SK-MEL-5 (cell line): ENCODE results near the gene ZNF610. TPM values are rescaled to one million over a fixed set of nuclear protein-coding genes. Genes with fewer than 3 reads are reported as not detected.

Experiments used
- DNase-seq: peaks from one replicate; pipeline ENCODE4 v3.0.0-alpha.2; 2016; ENCODE audit warnings: low read depth, low spot score
- in situ Hi-C: cut with HindIII; loops from 2 replicates; pipeline ENCODE4 v1.10.0; 2016; ENCODE audit warnings: low sequenced_read_pairs, high pct_unique_total_duplicates, low pct_unique_long_range_greater_than_20kb
- small RNA-seq, 2 experiments: library from RNA; depleted of rRNA; stranded (forward); fragments of <200 nt; gene quantifications; one replicate each; pipeline ENCODE3, GENCODE V24; 2014
- total RNA-seq: library from RNA; depleted of rRNA; stranded (reverse); fragments of >200 nt; shearing (Covaris generic); gene quantifications from 2 replicates; pipeline ENCODE4 v1.2.3, GENCODE V29; 2014; rRNA removed

Gene ZNF610
- total RNA-seq, 1 experiment from 2014 or later = 3.2 TPM

GRCh38 chr19:52369559-52370340, 33.7 kb downstream of the ZNF610 start, which contains the start of gene ZNF880:
TSS of gene ZNF880 (plus strand) at chr19:52369923. CDS start at chr19:52369966, 43 bp downstream.
- in situ Hi-C loops = no loop called here
- DNase-seq = peak; percentile 91

GRCh38 chr19:52370341-52370710, 34.3 kb downstream of the ZNF610 start:
- DNase-seq = no peak
- in situ Hi-C loops = no loop called here

GRCh38 chr19:52391135-52391534, 55.1 kb downstream of the ZNF610 start:
- DNase-seq = no peak
- in situ Hi-C loops = no loop called here

- DNase-seq = peak; percentile 90
- in situ Hi-C loops = no loop called here
Observed at GRCh38 chr19:52397310-52398080, 61.5 kb downstream of the ZNF610 start, which contains the start of gene ZNF528. TSS of gene ZNF528 (plus strand) at chr19:52397849. CDS start at chr19:52402014, 4,165 bp downstream.

GRCh38 chr19:52398081-52398441, 62.0 kb downstream of the ZNF610 start:
- in situ Hi-C loops = no loop called here
- DNase-seq = no peak

- in situ Hi-C loops = no loop called here
- DNase-seq = no peak
Observed at GRCh38 chr19:52410276-52410675, 74.2 kb downstream of the ZNF610 start.

- DNase-seq = no peak
- in situ Hi-C loops = no loop called here
Observed at GRCh38 chr19:52415711-52416110, 79.7 kb downstream of the ZNF610 start.

Small RNAs within 50 kb of the gene (small RNA-seq; reads per million reads assigned to genes)
- gene AC010332.1 = 0 reads per million in 2 experiments

Other genes with a start within 250 kb of the ZNF610 start
- gene ZNF841, start 240.5 kb upstream of the ZNF610 start, total RNA-seq = 10.0 and 10.1 TPM in 2 replicates
- 6.3 and 6.5 TPM in 2 replicates for gene ZNF616, start 196.3 kb upstream of the ZNF610 start, total RNA-seq
- gene ZNF836, start 164.6 kb upstream of the ZNF610 start, total RNA-seq = 2.2 and 4.6 TPM in 2 replicates
- gene PPP2R1A, start 146.2 kb upstream of the ZNF610 start, total RNA-seq = 110 and 134 TPM in 2 replicates
- 13.3 and 27.5 TPM in 2 replicates for gene ZNF766, start 66.7 kb upstream of the ZNF610 start, total RNA-seq
- gene ZNF480, start 39.1 kb upstream of the ZNF610 start, total RNA-seq = 17.1 and 17.7 TPM in 2 replicates
- 18.6 and 19.2 TPM in 2 replicates for gene ZNF880, start 33.7 kb downstream of the ZNF610 start, total RNA-seq
- 10.4 and 10.7 TPM in 2 replicates for gene ZNF528, start 61.6 kb downstream of the ZNF610 start, total RNA-seq
- gene ZNF534, start 92.9 kb downstream of the ZNF610 start, total RNA-seq = not detected in 2 replicates
- gene ZNF578, start 117.3 kb downstream of the ZNF610 start, total RNA-seq = 0.43 and 0.95 TPM in 2 replicates
- gene ZNF808, start 191.4 kb downstream of the ZNF610 start, total RNA-seq = 8.9 and 14.2 TPM in 2 replicates
- 13.2 and 13.3 TPM in 2 replicates for gene ZNF701, start 234.0 kb downstream of the ZNF610 start, total RNA-seq